ENCODE data around the gene ARHGEF9. TPM values are rescaled to one million over a fixed set of nuclear protein-coding genes. Genes with fewer than 3 reads are reported as not detected.
"Not testable (repeated sequence)": the region's sequence is repeated elsewhere in the genome, so short reads cannot be mapped to it uniquely, and the experiment has no call there.

The ARHGEF9 gene
- total RNA-seq, 2 experiments from 2014 or later: 12.8 to 21.7 TPM

GRCh38 chrX:63809173-63809572, 24.2 kb upstream of the ARHGEF9 start:
- CTCF ChIA-PET (ENCODE audit: unreplicated experiment): no interaction called here
- TF ChIP-seq EZH2phosphoT487 (IDR thresholded peaks at IDR 0.05; ENCODE audit: borderline replicate concordance, low read depth, low read length) (no peak), CTCF (conservative IDR thresholded peaks at IDR 0.05; ENCODE audit: low read length) (no peak)
- no peak for DNase-seq (ENCODE audit: low spot score)
- no peak overlapping the region for H3K4me2 ChIP-seq (ENCODE audit: low read length)
- H3K27ac ChIP-seq (ENCODE audit: low read depth, low read length, poor library complexity, severe bottlenecking): no peak overlapping the region
- H3K4me1 ChIP-seq (ENCODE audit: insufficient read depth, low read length, poor library complexity, severe bottlenecking): no peaks in the 10 kb centered on the region
- no peak overlapping the region for H3K4me3 ChIP-seq (ENCODE audit: low read depth, low read length, poor library complexity, severe bottlenecking)
- no peak overlapping the region for H2AFZ ChIP-seq (ENCODE audit: low read length)
- POLR2A ChIA-PET: no interaction called here
- no peaks in the 10 kb centered on the region for H3K9me2 ChIP-seq (ENCODE audit: insufficient read depth, low read length)
- intact Hi-C loops (cut with micrococcal nuclease; ENCODE audit: unreplicated experiment): no loop called here
- no peaks in the 10 kb centered on the region for H3K79me2 ChIP-seq (ENCODE audit: insufficient read depth, low read depth, low read length)
- no peaks in the 10 kb centered on the region for H3K36me3 ChIP-seq (ENCODE audit: insufficient read depth, low read length)
- H4K20me1 ChIP-seq (ENCODE audit: insufficient read depth, low read length): no peaks in the 10 kb centered on the region
- H3K9me3 ChIP-seq (ENCODE audit: low read length): no peaks in the 10 kb centered on the region
- no TSS peak for BruUV-seq (replicated peaks)

- POLR2A ChIA-PET; H3K4me3 ChIP-seq (ENCODE audit: low read depth, low read length, poor library complexity, severe bottlenecking); H3K79me2 ChIP-seq (ENCODE audit: insufficient read depth, low read depth, low read length); H3K36me3 ChIP-seq (ENCODE audit: insufficient read depth, low read length); H3K4me2 ChIP-seq (ENCODE audit: low read length); H3K27ac ChIP-seq (ENCODE audit: low read depth, low read length, poor library complexity, severe bottlenecking); H3K9me3 ChIP-seq (ENCODE audit: low read length); DNase-seq (ENCODE audit: low spot score); H4K20me1 ChIP-seq (ENCODE audit: insufficient read depth, low read length); H2AFZ ChIP-seq (ENCODE audit: low read length); intact Hi-C loops (cut with micrococcal nuclease; ENCODE audit: unreplicated experiment); CTCF ChIA-PET (ENCODE audit: unreplicated experiment); BruUV-seq (replicated peaks); H3K9me2 ChIP-seq (ENCODE audit: insufficient read depth, low read length); H3K4me1 ChIP-seq (ENCODE audit: insufficient read depth, low read length, poor library complexity, severe bottlenecking): not testable (repeated sequence)
These were observed 10.4 kb upstream of the ARHGEF9 start for GRCh38 chrX:63795406-63795805.

GRCh38 chrX:63785708-63786040, 660 bp upstream of the ARHGEF9 start:
- Histone ChIP-seq H2AFZ (ENCODE audit: low read length) (no peak overlapping the region), H3K79me2 (ENCODE audit: insufficient read depth, low read depth, low read length) (no peaks in the 10 kb centered on the region), H3K9me3 (ENCODE audit: low read length) (no peaks in the 10 kb centered on the region), H3K27ac (ENCODE audit: low read depth, low read length, poor library complexity, severe bottlenecking) (no peak overlapping the region), H3K9me2 (ENCODE audit: insufficient read depth, low read length) (no peaks in the 10 kb centered on the region), H3K36me3 (ENCODE audit: insufficient read depth, low read length) (no peaks in the 10 kb centered on the region), H4K20me1 (ENCODE audit: insufficient read depth, low read length) (no peaks in the 10 kb centered on the region), H3K4me1 (ENCODE audit: insufficient read depth, low read length, poor library complexity, severe bottlenecking) (no peaks in the 10 kb centered on the region), H3K4me2 (ENCODE audit: low read length) (no peak overlapping the region), H3K4me3 (ENCODE audit: low read depth, low read length, poor library complexity, severe bottlenecking) (no peak overlapping the region)
- intact Hi-C loops (cut with micrococcal nuclease; ENCODE audit: unreplicated experiment): no loop called here
- no TSS peak for BruUV-seq (replicated peaks)
- no peak for DNase-seq (ENCODE audit: low spot score)
- TF ChIP-seq CTCF (conservative IDR thresholded peaks at IDR 0.05; ENCODE audit: low read length) (no peak), EZH2phosphoT487 (IDR thresholded peaks at IDR 0.05; ENCODE audit: borderline replicate concordance, low read depth, low read length) (no peak)
- CTCF ChIA-PET (ENCODE audit: unreplicated experiment): no interaction called here
- POLR2A ChIA-PET: no interaction called here

Measured in OCI-LY7 (cell line).